GM12892 (cell line): ENCODE measurements around the gene ADH1C.

ENCODE experiments used
- POLR2AphosphoS5 ChIP-seq: IDR thresholded peaks from 2 replicates; pipeline ENCODE4 v1.6.1; 2011; ENCODE audit warnings: low read depth, low read length, control low read depth
- TAF1 ChIP-seq: IDR thresholded peaks from 2 replicates; pipeline ENCODE4 v1.6.1; 2011; ENCODE audit warnings: low read depth, mild to moderate bottlenecking, control low read depth, low read length, borderline replicate concordance

- TF ChIP-seq POLR2AphosphoS5 (no peak), TAF1 (no peak)
Measured at GRCh38 chr4:99362768-99363167, 10.2 kb upstream of the ADH1C start.
